Activated T-cell treated with anti-CD3 and anti-CD28 coated beads for 4 hours (primary cell): ENCODE data around the gene C9.
"Not testable (repeated sequence)": the region's sequence is repeated elsewhere in the genome, so short reads cannot be mapped to it uniquely, and the experiment has no call there.

Source experiments
- DNase-seq: peaks from one replicate; pipeline ENCODE4 v3.0.0-alpha.2; 2020

Gene C9

DNA sequence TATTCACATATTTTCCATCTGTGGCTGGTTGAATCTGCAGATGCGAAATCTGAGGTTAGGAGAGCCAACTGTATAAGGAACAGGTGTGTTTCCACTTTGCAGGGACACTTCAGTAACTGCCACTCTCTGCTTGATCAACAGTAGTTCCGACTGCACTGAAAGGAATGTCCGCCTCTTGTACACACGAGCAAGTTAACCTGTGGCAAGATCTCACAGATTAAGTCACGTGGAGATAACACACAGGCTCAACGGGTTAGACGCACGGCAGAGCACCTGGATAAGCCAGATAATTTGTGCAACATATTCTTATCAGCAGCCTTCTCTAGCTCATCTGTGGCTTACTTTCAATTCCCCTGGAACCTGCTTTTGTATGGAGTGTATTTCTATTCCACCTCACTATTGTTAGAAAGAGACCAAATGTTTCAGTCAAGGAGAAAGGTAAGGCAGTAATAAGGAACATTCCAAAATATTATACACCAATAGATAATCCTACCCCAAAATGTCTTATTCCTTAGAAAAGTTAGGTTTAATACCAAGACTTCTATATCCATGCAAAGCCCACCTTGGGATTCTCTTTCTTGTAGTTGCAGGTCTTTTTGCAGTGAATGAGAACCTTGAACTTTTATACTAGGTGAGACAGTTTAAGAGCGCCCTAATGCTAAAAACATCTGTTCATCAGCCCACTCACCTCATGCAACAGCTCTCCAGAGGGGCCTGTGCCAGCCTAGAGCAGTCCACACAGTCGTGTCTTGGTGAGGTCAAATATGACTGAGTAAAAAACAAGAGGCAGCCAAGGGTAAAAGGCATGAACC, 6.5 kb upstream of the C9 start:
- no peak for DNase-seq

DNA sequence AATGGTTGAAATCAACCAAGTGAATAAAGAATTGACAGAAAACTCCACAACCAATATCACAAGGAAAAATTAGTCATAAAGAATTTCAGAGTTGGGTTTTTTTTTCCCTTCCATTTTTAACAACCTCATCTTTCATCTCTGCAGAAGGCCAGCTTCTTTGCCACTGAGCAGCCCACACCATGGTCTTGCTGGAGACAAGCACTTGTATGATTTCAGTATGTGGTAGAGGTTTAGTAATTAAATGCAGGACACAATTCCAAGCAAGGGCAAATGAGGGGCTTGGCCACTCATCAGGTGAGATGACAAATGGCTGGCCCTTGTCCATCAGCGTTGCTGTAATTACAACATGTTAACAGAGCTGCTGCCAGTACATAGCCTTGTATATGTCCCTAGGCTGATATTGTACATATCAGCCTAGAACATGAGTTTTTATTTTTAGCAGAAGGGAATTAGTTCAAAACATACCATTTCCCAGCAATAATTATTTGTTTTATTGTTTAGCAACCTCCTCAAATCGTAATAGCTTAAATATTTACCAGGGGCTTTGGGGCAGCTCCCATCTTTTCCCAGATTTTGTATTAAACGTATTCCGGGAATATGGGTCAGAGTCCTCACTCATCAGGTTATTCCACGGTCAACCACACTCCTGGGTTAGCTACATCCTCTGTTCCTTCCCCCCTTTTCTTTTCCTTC, 5.0 kb upstream of the C9 start:
- DNase-seq: no peak

GRCh38 chr5:39368116-39368515, 3.8 kb upstream of the C9 start:
- no peak for DNase-seq

GRCh38 chr5:39367711-39368110, 3.4 kb upstream of the C9 start:
- DNase-seq: no peak

DNA sequence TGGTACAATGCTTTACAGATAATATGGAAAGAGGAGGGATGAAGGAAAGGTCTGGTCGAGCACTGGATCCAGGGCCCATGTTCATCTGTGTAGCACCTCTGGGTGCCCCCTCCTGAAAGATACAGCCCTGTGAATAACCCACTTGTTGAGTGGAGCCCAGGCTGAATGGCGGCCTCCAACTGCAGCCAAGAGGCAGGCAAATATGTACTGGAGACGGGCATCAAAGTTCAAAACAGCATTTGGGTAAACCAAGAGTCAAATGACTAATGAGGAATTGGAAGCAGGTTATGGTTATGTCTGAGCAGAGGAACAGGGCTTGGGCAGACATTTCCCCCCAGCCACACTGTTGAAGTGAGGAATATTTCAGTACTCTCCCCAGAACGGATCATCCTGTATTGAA, 1.1 kb downstream of the C9 start:
- DNase-seq: no peak

DNA sequence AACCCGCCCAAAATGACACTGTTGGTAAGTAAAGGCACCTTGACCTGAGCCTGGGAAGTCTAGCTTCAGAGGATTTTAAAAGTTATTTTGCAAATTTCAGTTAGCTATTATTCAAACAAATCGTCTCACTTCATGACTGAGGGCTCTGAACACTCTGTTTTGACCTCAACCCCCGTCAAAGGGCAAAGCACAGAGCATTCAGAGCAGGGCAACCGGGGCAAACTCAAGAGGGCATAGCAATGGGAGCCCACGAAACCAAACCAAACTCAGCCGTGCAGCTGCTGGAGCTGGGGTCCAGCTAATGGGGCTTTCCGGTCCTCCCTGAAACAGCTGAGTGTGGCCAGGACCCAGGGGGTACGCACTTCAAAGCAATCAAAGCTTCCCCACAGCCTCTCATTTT, 1.6 kb downstream of the C9 start:
- DNase-seq: no peak

- no peak for DNase-seq
Observed at GRCh38 chr5:39361306-39361705, 3.0 kb downstream of the C9 start.

DNA sequence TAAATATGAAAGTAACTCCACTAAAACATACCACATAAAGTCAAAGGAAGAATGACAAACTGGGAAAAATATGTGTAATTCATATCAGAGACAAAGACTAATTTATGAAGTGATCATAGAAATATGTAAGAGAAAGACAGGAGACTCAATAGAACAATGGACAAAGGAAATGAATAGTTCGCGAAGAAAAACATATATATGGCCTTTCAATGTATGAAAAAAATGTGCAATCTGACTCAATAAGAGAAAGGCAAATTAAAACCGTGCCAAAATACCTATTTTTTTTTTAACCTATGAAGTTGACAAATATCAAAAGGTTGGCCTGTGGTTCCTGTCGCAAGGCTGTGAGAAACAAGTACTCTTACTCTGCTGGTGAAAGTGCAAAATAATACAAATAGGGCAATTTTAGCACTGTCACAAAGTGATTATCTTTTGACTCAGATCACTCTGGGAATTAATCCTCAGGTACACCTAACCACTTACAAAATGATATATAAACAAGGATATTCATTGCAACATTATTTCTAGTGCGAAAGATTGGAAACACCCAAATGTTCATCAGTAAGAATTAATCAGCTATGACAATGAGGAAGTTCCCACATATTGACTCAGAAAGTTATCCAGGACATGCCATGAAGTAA, 3.7 kb downstream of the C9 start:
- DNase-seq: no peak

DNA sequence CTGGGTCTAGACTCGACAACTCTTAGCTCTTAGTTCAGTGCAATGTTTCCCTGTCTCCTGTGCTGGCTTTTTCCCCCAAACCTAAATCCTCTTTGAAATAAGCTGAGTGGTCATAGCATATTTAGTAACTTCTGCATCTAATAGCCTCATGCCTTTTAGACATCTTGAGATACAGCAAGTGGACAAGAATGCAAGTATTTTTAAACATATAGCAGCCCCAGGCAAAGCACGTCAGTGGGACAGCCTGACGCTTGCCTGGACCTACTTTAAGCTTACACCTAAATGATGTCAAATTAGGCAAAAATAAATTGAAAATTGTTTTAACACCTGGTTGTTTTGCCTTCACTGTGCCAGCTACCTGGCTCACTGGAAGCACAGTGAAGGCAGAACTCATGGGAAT, 8.0 kb downstream of the C9 start:
- no peak for DNase-seq

- no peak for DNase-seq
Observed at GRCh38 chr5:39355324-39355723, 9.0 kb downstream of the C9 start.

GRCh38 chr5:39353717-39354399, 10.4 kb downstream of the C9 start:
- DNase-seq: no peak

DNA sequence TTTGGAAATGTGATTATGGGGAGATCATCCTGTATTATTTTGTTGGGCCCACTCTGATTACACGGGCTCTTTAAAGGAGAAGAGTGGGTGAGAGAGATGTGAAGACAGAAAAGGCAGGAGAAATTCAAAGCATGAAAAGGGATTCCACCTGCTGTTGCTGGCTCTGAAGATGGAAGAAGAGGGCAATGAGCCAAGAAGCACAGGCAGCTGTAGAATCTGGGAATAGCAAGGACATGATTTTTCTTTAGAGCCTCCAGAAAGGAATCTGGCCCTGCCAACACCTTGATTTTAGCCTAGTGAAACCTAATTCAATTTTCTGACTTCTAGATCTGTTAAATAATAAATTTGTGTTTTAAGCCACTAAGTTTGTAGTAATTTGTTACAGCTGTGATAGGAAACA, 11.3 kb downstream of the C9 start:
- no peak for DNase-seq

- DNase-seq: no peak
Observed at GRCh38 chr5:39352170-39352569, 12.1 kb downstream of the C9 start.

DNA sequence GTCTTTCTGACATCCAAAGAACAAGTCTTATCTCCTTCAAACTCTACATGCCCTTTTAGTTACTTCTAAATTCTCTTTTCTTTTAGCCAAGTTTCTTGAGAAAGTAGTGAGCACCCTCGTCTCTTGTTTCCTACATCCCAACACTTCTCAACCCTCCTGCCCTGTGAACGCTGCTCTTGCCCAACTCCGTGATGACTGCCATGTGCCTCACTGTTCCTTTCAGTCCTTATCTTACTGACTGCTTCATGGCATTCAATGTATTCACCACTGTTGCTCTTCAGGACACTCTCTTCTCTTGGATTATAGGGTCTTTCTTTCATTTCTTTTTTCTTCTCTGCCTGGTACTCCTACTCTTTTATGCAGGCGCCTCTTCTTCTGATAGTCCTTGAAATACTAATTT, 14.8 kb downstream of the C9 start:
- no peak for DNase-seq

DNA sequence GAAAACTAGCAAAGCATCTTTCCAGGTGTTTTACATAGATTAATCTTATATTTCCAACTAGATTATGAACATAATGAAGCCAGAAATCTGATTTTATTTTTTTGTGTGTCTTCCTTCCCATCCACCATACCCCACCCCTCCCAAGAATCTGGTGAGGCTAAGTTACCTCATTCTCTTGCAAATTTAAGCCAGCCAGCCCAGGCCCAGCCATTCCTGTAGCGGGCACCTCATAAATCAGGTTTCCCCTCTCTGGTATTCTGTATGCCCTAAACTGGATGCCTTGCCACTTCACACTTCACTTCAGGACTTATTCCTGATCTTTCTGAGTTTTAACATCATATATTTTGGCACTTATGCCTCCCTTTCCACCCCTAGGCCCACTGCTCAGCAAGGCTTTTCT, 21.8 kb downstream of the C9 start:
- no peak for DNase-seq

- no peak for DNase-seq
Observed at GRCh38 chr5:39341896-39342295, 22.4 kb downstream of the C9 start.

- DNase-seq: no peak
Observed at GRCh38 chr5:39340506-39340905, 23.8 kb downstream of the C9 start.

GRCh38 chr5:39337252-39337915, 26.9 kb downstream of the C9 start:
- no peak for DNase-seq

DNA sequence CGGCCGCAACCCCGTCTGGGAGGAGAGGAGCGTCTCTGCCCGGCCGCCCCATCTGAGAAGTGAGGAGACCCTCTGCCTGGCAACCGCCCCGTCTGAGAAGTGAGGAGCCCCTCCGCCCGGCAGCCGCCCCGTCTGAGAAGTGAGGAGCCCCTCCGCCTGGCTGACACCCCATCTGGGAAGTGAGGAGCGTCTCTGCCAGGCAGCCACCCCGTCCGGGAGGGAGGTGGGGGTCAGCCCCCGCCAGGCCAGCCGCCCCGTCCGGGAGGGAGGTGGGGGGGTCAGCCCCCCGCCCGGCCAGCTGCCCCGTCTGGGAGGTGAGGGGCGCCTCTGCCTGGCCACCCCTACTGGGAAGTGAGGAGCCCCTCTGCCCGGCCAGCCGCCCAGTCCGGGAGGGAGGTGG, 30.0 kb downstream of the C9 start:
- not testable (repeated sequence) for DNase-seq

DNA sequence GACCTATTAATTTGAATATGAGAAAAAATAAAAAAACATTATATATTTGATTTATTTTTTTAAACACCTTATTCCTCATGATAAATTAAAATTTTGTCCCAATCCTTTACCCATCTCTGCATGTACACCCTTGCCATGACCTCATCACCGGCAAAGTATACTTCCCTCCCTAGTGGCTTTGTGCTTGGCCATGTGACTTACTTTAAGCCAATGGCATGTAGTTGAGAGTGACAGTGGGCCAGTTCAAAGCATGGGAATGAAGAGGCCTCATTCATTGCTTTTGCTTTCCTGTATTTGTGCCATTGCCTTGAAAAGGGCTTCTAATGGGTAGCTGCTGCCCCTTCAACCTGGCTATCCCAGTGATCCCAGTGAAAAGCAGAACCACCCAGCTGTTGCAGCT, 31.2 kb downstream of the C9 start:
- DNase-seq: no peak

GRCh38 chr5:39331861-39332381, 32.4 kb downstream of the C9 start:
- no peak for DNase-seq

DNA sequence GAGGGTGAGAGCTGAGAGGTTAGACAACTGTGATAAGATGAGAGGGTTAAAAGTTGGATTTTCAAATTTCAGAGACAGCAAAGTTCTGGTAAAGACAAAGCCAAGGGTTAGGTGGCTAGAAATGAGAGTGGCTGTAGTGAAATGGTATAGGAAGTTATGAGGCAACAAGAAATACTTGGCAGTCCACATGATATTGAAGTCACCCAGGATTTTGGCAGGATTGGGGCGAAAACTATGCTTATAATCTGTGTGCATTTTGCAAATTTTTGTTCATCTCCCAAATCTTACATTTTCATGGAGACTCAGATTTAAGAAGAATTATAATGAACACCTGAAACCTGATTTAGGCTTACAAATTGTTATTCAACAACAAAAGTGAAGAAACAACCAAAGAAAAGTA, 35.6 kb downstream of the C9 start:
- no peak for DNase-seq

DNA sequence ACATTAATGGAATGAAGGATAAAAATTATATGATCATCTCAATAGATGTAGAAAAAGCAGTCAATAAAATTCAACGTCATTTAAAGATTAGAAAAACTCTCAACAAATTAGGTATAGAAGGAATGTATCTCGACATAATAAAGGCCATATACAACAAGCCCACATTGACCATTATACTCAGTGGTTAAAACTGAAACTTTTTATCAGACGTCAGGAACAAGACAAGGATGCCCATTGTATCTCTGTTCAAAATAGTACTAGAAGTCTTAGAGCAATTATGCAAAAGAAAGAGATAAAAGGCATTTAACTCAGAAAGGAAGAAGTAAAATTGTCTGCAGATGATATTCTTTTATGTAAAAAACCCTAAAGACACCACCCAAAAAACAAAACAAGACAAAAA, 40.8 kb downstream of the C9 start:
- no peak for DNase-seq
